Osteocyte (in vitro differentiated cells): ENCODE measurements around the gene IMMT. TPM values are rescaled to one million over a fixed set of nuclear protein-coding genes. Genes with fewer than 3 reads are reported as not detected.

Experiments
- DNase-seq: peaks from one replicate; pipeline ENCODE4 v3.0.0; 2021; ENCODE audit warnings: mixed read lengths; ENCODE audit not compliant: unreplicated experiment; ENCODE audit errors: extremely low spot score
- H3K27ac Mint-ChIP-seq: one replicate; pipeline ENCODE4 v1.8.0; 2021; ENCODE audit warnings: mild to moderate bottlenecking, mixed read lengths; ENCODE audit not compliant: unreplicated experiment
- H3K27me3 Mint-ChIP-seq: one replicate; pipeline ENCODE4 v1.8.0; 2021; ENCODE audit warnings: mixed read lengths; ENCODE audit not compliant: unreplicated experiment
- H3K36me3 Mint-ChIP-seq: one replicate; pipeline ENCODE4 v1.8.0; 2021; ENCODE audit warnings: mixed read lengths; ENCODE audit not compliant: unreplicated experiment
- H3K4me1 Mint-ChIP-seq: one replicate; pipeline ENCODE4 v1.8.0; 2021; ENCODE audit warnings: mixed read lengths; ENCODE audit not compliant: unreplicated experiment
- H3K4me3 Mint-ChIP-seq: one replicate; pipeline ENCODE4 v1.8.0; 2021; ENCODE audit warnings: mild to moderate bottlenecking, moderate library complexity, mixed read lengths; ENCODE audit not compliant: unreplicated experiment
- H3K9me3 Mint-ChIP-seq: one replicate; pipeline ENCODE4 v1.8.0; 2021; ENCODE audit warnings: mixed read lengths; ENCODE audit not compliant: unreplicated experiment
- CTCF ChIP-seq: fragments of 200-600 bp; sonication (generic); IDR thresholded peaks from 2 replicates; pipeline ENCODE4 v1.5.0; 2021; ENCODE audit warnings: antibody characterized with exemption, mild to moderate bottlenecking, moderate library complexity
- total RNA-seq: library from RNA; stranded (reverse); gene quantifications from 2 replicates; pipeline ENCODE4 v1.2.1, GENCODE V29; 2021

IMMT gene
- total RNA-seq, 1 donor from 2014 or later: 79.9 TPM

- Mint-ChIP-seq H3K27me3 (no peaks in the 10 kb centered on the region), H3K27ac (peak within 1 kb of the TSS; percentile 97), H3K4me1 (peaks cover 34% of the 10 kb centered on the region), H3K4me3 (peak within 1 kb of the TSS; percentile 94), H3K9me3 (peaks cover 5% of the 10 kb centered on the region), H3K36me3 (peaks cover 27% of the 10 kb centered on the region)
- DNase-seq: peak; percentile 93
- peak; percentile 19 for TF ChIP-seq CTCF
Observed at GRCh38 chr2:86105252-86105968, 89.9 kb downstream of the IMMT start, which contains the start of gene POLR1A. POLR1A (minus strand) TSS chr2:86105886; CDS start chr2:86105776, 110 bp downstream.

- no peak for TF ChIP-seq CTCF
- Mint-ChIP-seq H3K4me3 (no peak overlapping the region), H3K27me3 (no peaks in the 10 kb centered on the region), H3K9me3 (peaks cover 5% of the 10 kb centered on the region), H3K27ac (no peak overlapping the region), H3K36me3 (peaks cover 34% of the 10 kb centered on the region), H3K4me1 (peaks cover 24% of the 10 kb centered on the region)
- DNase-seq: no peak
Observed at GRCh38 chr2:86102157-86102556, 93.1 kb downstream of the IMMT start.

GRCh38 chr2:86097913-86098312 is 97.3 kb downstream of the IMMT start:
- Mint-ChIP-seq H3K27me3 (no peaks in the 10 kb centered on the region), H3K4me1 (peaks cover 3% of the 10 kb centered on the region), H3K4me3 (no peak overlapping the region), H3K9me3 (peaks cover 5% of the 10 kb centered on the region), H3K36me3 (peaks cover 51% of the 10 kb centered on the region), H3K27ac (no peak overlapping the region)
- no peak for DNase-seq
- TF ChIP-seq CTCF: no peak

DNA sequence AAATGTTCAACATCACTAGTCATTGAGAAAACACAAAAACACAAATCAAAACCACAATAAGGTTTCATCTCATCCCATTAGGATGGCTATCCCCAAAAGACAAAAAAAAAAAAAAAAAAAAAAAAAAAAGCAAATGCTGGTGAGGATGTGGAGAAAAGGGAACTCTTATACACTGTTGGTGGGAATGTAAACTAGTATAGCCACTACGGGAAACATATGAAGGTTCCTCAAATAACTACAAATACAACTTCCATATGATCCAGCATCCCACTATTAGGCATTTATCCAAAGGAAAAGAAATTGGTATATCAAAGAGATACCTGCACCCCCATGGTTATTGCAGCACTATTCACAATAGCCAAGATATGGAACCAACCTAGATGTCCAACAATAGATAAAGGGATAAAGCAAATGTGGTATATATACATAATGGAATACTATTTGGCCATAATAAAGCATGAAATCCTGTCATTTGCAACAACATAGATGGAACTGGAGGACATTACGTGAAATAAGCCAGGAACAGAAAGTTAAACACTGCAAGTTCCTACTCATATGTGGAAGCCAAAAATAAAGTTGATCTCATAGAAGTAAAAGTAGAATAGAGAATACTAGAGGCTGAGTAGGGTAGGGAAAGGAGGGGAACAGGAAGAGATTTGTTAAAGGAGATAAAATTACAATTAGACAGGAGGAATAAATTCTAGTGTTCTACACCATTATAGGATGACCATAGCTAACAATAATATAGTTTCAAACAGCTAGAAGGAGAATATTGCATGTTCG is 98.0 kb downstream of the IMMT start:
- TF ChIP-seq CTCF: no peak
- Mint-ChIP-seq H3K27me3 (no peaks in the 10 kb centered on the region), H3K36me3 (peaks cover 46% of the 10 kb centered on the region), H3K4me1 (no peaks in the 10 kb centered on the region), H3K27ac (no peak overlapping the region), H3K9me3 (peaks cover 3% of the 10 kb centered on the region), H3K4me3 (no peak overlapping the region)
- no peak for DNase-seq

- TF ChIP-seq CTCF: no peak
- Mint-ChIP-seq H3K27me3 (no peaks in the 10 kb centered on the region), H3K4me1 (no peaks in the 10 kb centered on the region), H3K4me3 (no peak overlapping the region), H3K36me3 (peaks cover 46% of the 10 kb centered on the region), H3K9me3 (no peaks in the 10 kb centered on the region), H3K27ac (no peak overlapping the region)
- DNase-seq: no peak
Observed at GRCh38 chr2:86094229-86094628, 101.0 kb downstream of the IMMT start.
